ENCODE measurements around the gene DNAH11.
"Not testable (repeated sequence)": the region's sequence is repeated elsewhere in the genome, so short reads cannot be mapped to it uniquely, and the experiment has no call there.

The DNAH11 gene

GRCh38 chr7:21708096-21708495, 165.3 kb downstream of the DNAH11 start:
- no peak for DNase-seq (ENCODE audit: low read depth in 2 of 2)

- no peak for DNase-seq (ENCODE audit: low read depth in 2 of 2)
Measured at GRCh38 chr7:21717323-21717722, 174.5 kb downstream of the DNAH11 start.

- no peak for DNase-seq (ENCODE audit: low read depth in 2 of 2)
Measured at GRCh38 chr7:21718391-21718790, 175.6 kb downstream of the DNAH11 start.

GRCh38 chr7:21719846-21720245, 177.0 kb downstream of the DNAH11 start:
- no peak for DNase-seq (ENCODE audit: low read depth in 2 of 2)

GRCh38 chr7:21722371-21722770, 179.5 kb downstream of the DNAH11 start:
- DNase-seq (ENCODE audit: low read depth in 2 of 2) = no peak

GRCh38 chr7:21724562-21724961, 181.7 kb downstream of the DNAH11 start:
- no peak for DNase-seq (ENCODE audit: low read depth in 2 of 2)

GRCh38 chr7:21730399-21730798, 187.6 kb downstream of the DNAH11 start:
- DNase-seq (ENCODE audit: low read depth in 2 of 2) = no peak

GRCh38 chr7:21731977-21732376, 189.1 kb downstream of the DNAH11 start:
- no peak for DNase-seq (ENCODE audit: low read depth in 2 of 2)

- not testable (repeated sequence) for DNase-seq (ENCODE audit: low read depth in 2 of 2)
Measured at GRCh38 chr7:21732956-21733355, 190.1 kb downstream of the DNAH11 start.

GRCh38 chr7:21733837-21734236, 191.0 kb downstream of the DNAH11 start:
- no peak for DNase-seq (ENCODE audit: low read depth in 2 of 2)

- DNase-seq (ENCODE audit: low read depth in 2 of 2) = no peak
Measured at GRCh38 chr7:21743493-21743892, 200.7 kb downstream of the DNAH11 start.

- DNase-seq (ENCODE audit: low read depth in 2 of 2) = no peak
Measured at GRCh38 chr7:21746949-21747348, 204.1 kb downstream of the DNAH11 start.

GRCh38 chr7:21747806-21748205, 205.0 kb downstream of the DNAH11 start:
- DNase-seq (ENCODE audit: low read depth in 2 of 2) = no peak

- no peak for DNase-seq (ENCODE audit: low read depth in 2 of 2)
Measured at GRCh38 chr7:21749378-21749777, 206.5 kb downstream of the DNAH11 start.

GRCh38 chr7:21753071-21753470, 210.2 kb downstream of the DNAH11 start:
- DNase-seq (ENCODE audit: low read depth in 2 of 2) = no peak

- no peak for DNase-seq (ENCODE audit: low read depth in 2 of 2)
Measured at GRCh38 chr7:21754963-21755362, 212.1 kb downstream of the DNAH11 start.

- DNase-seq (ENCODE audit: low read depth in 2 of 2) = no peak
Measured at GRCh38 chr7:21757537-21758282, 214.9 kb downstream of the DNAH11 start.

- no peak for DNase-seq (ENCODE audit: low read depth in 2 of 2)
Measured at GRCh38 chr7:21758286-21758685, 215.4 kb downstream of the DNAH11 start.

GRCh38 chr7:21762469-21762868, 219.6 kb downstream of the DNAH11 start:
- DNase-seq (ENCODE audit: low read depth in 2 of 2) = no peak

- DNase-seq (ENCODE audit: low read depth in 2 of 2) = no peak
Measured at GRCh38 chr7:21763818-21764217, 221.0 kb downstream of the DNAH11 start.

- no peak for DNase-seq (ENCODE audit: low read depth in 2 of 2)
Measured at GRCh38 chr7:21766218-21766617, 223.4 kb downstream of the DNAH11 start.

GRCh38 chr7:21767300-21767900, 224.6 kb downstream of the DNAH11 start:
- DNase-seq (ENCODE audit: low read depth in 2 of 2) = peak in 1 of 2 donors; percentile 6

GRCh38 chr7:21768279-21768678, 225.4 kb downstream of the DNAH11 start:
- no peak for DNase-seq (ENCODE audit: low read depth in 2 of 2)

GRCh38 chr7:21771266-21771665, 228.4 kb downstream of the DNAH11 start:
- no peak for DNase-seq (ENCODE audit: low read depth in 2 of 2)

Data from stimulated activated CD8-positive, alpha-beta memory T cell treated with anti-CD3 and anti-CD28 coated beads, Interleukin-15, amount 100 ng/mL, for 48 hours (primary cell).